MM.1S (cell line): ENCODE measurements around the gene ARR3.

Source experiments
- CTCF ChIP-seq: fragments of 300-600 bp; sonication (generic); IDR thresholded peaks from 2 replicates; pipeline ENCODE4 v1.5.1; 2016; ENCODE audit warnings: antibody characterized with exemption, low read length, mixed read lengths
- EZH2 ChIP-seq: fragments of 300-600 bp; sonication (generic); optimal IDR thresholded peaks from 2 replicates; pipeline ENCODE3; 2017; ENCODE audit warnings: low read depth, mild to moderate bottlenecking, antibody characterized with exemption, low read length, mixed read lengths

DNA sequence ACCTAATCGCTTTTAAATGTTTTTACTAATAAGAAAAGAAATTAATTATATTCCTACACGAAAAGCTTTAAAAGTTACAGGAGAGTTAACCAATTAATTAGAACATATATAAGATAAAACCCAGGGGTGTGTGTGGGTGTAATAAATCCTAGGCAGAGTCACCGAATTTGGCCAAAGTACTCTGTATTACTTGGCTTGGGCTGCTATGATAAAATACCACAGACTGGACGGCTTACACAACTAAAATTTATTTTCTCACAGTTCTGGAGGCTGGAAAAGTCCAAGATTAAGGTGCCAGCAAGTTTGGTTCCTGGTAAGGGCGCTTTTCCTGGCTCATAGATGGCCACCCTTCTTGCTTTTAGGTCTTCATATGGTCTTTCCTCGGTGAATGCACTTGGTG lies 23.3 kb upstream of the ARR3 start:
- no peak for TF ChIP-seq CTCF
- TF ChIP-seq EZH2: no peak
